Choroid plexus epithelial cell (primary cell): Measurements from ENCODE around the gene SAMD4A.

Source experiments
- DNase-seq: peaks from one replicate; pipeline ENCODE4 v3.0.0-alpha.2; 2010; ENCODE audit warnings: low read depth
- H3K4me3 ChIP-seq: 2 replicates; pipeline ENCODE4 v1.5.1; 2011; ENCODE audit warnings: low read depth, mild to moderate bottlenecking, control low read depth, low read length, moderate library complexity
- CTCF ChIP-seq: conservative IDR thresholded peaks from 2 replicates; pipeline ENCODE4 v1.5.1; 2011; ENCODE audit warnings: low read depth, mild to moderate bottlenecking, control low read depth, inconsistent platforms, low read length, moderate library complexity

Gene SAMD4A

GRCh38 chr14:54647378-54647777 lies 80.5 kb downstream of the SAMD4A start:
- no peak for DNase-seq
- H3K4me3 ChIP-seq = no peak overlapping the region
- TF ChIP-seq CTCF = no peak

GRCh38 chr14:54649056-54649455 lies 82.1 kb downstream of the SAMD4A start:
- no peak for TF ChIP-seq CTCF
- DNase-seq = no peak
- no peak overlapping the region for H3K4me3 ChIP-seq

GRCh38 chr14:54650331-54650958 lies 83.5 kb downstream of the SAMD4A start:
- no peak for TF ChIP-seq CTCF
- DNase-seq = peak; percentile 82
- H3K4me3 ChIP-seq = no peak overlapping the region

- no peak overlapping the region for H3K4me3 ChIP-seq
- peak; percentile 60 for DNase-seq
- no peak for TF ChIP-seq CTCF
Observed at GRCh38 chr14:54650959-54651351, 84.0 kb downstream of the SAMD4A start.

GRCh38 chr14:54651649-54652048 lies 84.7 kb downstream of the SAMD4A start:
- TF ChIP-seq CTCF = no peak
- DNase-seq = no peak
- no peak overlapping the region for H3K4me3 ChIP-seq

- H3K4me3 ChIP-seq = no peak overlapping the region
- no peak for TF ChIP-seq CTCF
- peak; percentile 100 for DNase-seq
Observed at GRCh38 chr14:54652188-54652587, 85.3 kb downstream of the SAMD4A start.

- peak overlapping the region; percentile 32 for H3K4me3 ChIP-seq
Observed at GRCh38 chr14:54652605-54653052, 85.7 kb downstream of the SAMD4A start.

More at GRCh38 chr14:54652605-54653052, 85.7 kb downstream of the SAMD4A start:
- TF ChIP-seq CTCF = peak; percentile 6
- peak; percentile 75 for DNase-seq
